GM08714 (cell line): ENCODE results near the gene UBE2E2.

ENCODE experiments used
- H3K4me3 ChIP-seq: fragments of 200-500 bp; sonication (Bioruptor generic); 2 replicates; pipeline ENCODE4 v1.5.1; 2014; ENCODE audit warnings: mild to moderate bottlenecking, low read length, inconsistent platforms
- ZNF274 ChIP-seq: IDR thresholded peaks from 2 replicates; pipeline ENCODE4 v1.6.1; 2012; ENCODE audit warnings: mild to moderate bottlenecking, low read depth, low read length

UBE2E2 gene

DNA sequence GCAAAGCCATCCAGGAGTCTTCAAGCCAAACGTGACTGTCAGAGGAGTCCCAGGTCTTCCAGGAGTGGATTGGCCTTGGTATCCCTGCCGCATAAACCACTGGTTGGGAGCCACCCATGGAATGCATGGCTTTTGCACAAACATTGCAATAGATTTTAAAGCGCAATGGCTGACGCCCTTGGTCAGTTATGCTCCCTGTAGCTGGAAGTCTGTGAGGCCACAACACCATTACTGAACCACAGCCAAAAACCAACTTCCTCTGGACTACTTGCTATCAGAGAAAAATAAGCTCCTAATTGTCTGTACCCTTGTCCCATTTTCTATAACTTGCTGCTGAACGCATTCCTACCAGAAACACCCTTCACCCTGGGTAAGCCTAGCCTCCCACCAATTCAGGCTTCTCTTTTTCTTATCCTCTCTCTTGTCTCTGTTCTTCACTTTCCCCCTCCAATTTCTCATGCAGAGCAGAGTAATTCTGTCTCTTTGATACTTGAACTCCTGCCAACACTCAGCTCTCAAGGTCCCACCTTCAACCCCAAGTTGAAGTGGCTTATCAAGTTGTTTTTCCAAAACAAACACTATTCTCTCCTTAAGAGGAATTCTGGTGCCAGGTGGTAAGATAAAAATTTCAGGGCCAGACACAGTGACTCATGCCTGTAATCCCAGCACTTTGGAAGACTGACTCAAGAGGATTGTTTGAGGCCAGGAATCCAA lies 426.2 kb downstream of the UBE2E2 start:
- H3K4me3 ChIP-seq: no peak overlapping the region
- no peak for TF ChIP-seq ZNF274

DNA sequence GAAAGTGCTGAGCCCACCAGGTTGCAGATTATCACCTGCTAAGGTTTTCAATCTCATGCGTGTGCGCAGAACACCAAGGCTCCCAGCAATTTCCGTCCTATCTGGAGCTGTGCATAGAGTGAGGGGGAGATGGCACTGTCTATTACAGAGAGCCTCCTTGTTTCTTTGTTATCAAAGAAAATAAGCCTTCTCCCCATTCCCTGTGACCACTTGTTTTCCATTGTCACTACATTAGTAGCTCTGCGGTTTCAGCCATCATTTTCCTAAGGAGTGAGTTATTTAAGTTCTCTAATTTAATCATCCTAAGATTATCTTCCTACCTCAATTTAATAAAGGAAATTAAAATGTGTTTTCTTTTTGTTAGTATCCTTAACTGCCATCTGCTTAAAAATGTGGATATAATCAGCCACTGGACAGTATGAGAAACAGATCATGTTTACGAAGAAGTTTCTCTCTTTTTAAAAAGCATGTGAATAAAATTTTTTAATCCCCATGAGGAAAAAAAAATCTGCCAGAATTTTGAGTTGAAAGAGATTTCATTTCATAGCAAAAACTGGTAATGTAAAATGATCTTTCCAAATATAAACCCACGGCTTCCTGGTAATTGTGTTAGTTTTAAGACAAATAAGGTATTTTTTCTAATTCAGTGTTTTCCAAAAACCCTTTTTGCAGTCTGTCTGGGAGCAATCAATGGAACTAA lies 430.3 kb downstream of the UBE2E2 start:
- no peak for TF ChIP-seq ZNF274
- H3K4me3 ChIP-seq: no peak overlapping the region

DNA sequence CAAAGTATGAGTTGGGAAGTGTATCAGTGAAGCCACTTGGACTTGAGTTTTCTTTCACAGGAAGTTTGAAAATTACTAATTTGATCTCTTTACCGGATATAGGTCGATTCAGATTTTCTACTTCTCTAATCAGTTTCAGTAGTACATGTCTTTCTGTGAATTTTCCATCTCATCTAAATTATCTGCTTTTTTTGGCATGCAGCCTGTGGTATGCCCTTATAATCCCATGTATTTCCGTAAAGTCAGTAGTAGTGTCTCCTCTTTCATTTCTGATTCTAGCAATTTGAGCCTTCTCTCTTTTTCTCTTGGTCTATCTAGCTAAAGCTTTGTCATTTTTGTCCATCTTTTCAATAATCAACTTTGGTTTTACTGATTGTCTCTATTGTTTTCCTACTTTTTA lies 434.2 kb downstream of the UBE2E2 start:
- no peak for TF ChIP-seq ZNF274
- no peak overlapping the region for H3K4me3 ChIP-seq

DNA sequence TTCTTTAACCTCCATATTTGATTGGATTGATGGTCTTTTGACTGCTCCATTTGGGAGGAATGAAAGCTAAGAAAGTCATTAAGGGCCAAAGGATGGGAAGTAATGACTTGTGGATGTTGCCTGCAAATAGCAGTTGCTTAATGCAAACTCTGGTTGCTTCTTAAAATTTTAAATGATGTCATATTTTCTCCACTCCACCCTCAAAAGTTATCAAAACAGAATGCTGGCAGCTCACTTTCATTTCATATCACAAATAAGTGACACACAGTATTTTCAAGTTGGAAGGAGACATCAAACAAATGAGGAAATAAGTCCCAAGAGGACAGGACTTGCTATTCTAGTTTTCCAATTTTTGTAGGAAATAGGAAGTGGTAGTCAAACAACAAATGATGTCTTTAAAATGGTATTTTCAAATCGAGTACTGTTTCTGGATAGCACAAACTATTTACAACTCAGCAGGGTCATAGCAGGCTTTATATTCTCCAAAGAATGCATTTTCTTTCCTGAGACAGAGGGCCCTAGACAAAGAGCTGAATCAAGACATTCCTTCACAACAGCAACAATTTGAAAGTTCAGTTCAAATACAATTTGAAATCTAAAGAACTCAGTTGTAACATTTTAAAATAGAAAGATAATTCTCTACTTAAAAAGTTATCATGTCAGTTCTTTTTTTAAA lies 437.5 kb downstream of the UBE2E2 start:
- TF ChIP-seq ZNF274: no peak
- no peak overlapping the region for H3K4me3 ChIP-seq
